ENCODE measurements around the gene IL2RA.

IL2RA gene

GRCh38 chr10:6077071-6077675 is 15.0 kb upstream of the IL2RA start:
- Histone ChIP-seq H3K4me3 (ENCODE audit: low read length) (no peak overlapping the region), H3K4me1 (ENCODE audit: control insufficient read depth, insufficient read depth, low read length) (no peaks in the 10 kb centered on the region), H3K27me3 (ENCODE audit: control insufficient read depth, insufficient read depth, low read length) (no peaks in the 10 kb centered on the region), H3K27ac (ENCODE audit: low read depth, low read length) (no peak overlapping the region), H3K36me3 (ENCODE audit: control insufficient read depth, insufficient read depth, low read length) (no peaks in the 10 kb centered on the region), H3K9ac (ENCODE audit: low read length) (no peak overlapping the region)

GRCh38 chr10:6074489-6075301 is 12.5 kb upstream of the IL2RA start:
- H3K9ac ChIP-seq (ENCODE audit: low read length), result no peak overlapping the region
- no peaks in the 10 kb centered on the region for H3K4me1 ChIP-seq (ENCODE audit: control insufficient read depth, insufficient read depth, low read length)
- no peaks in the 10 kb centered on the region for H3K27me3 ChIP-seq (ENCODE audit: control insufficient read depth, insufficient read depth, low read length)
- no peaks in the 10 kb centered on the region for H3K36me3 ChIP-seq (ENCODE audit: control insufficient read depth, insufficient read depth, low read length)
- no peak overlapping the region for H3K4me3 ChIP-seq (ENCODE audit: low read length)
- H3K27ac ChIP-seq (ENCODE audit: low read depth, low read length), result no peak overlapping the region

- Histone ChIP-seq H3K36me3 (ENCODE audit: control insufficient read depth, insufficient read depth, low read length) (no peaks in the 10 kb centered on the region), H3K9ac (ENCODE audit: low read length) (no peak overlapping the region), H3K27ac (ENCODE audit: low read depth, low read length) (no peak overlapping the region), H3K4me1 (ENCODE audit: control insufficient read depth, insufficient read depth, low read length) (no peaks in the 10 kb centered on the region), H3K27me3 (ENCODE audit: control insufficient read depth, insufficient read depth, low read length) (no peaks in the 10 kb centered on the region), H3K4me3 (ENCODE audit: low read length) (peak overlapping the region; percentile 7)
These were observed 10.2 kb upstream of the IL2RA start for GRCh38 chr10:6072215-6072934.

GRCh38 chr10:6071181-6072175 is 9.3 kb upstream of the IL2RA start:
- no peaks in the 10 kb centered on the region for H3K27me3 ChIP-seq (ENCODE audit: control insufficient read depth, insufficient read depth, low read length)
- no peaks in the 10 kb centered on the region for H3K36me3 ChIP-seq (ENCODE audit: control insufficient read depth, insufficient read depth, low read length)
- no peak overlapping the region for H3K9ac ChIP-seq (ENCODE audit: low read length)
- H3K27ac ChIP-seq (ENCODE audit: low read depth, low read length), result no peak overlapping the region
- no peaks in the 10 kb centered on the region for H3K4me1 ChIP-seq (ENCODE audit: control insufficient read depth, insufficient read depth, low read length)
- no peak overlapping the region for H3K4me3 ChIP-seq (ENCODE audit: low read length)

GRCh38 chr10:6070660-6071059 is 8.5 kb upstream of the IL2RA start:
- H3K4me3 ChIP-seq (ENCODE audit: low read length), result no peak overlapping the region
- H3K9ac ChIP-seq (ENCODE audit: low read length), result no peak overlapping the region
- H3K4me1 ChIP-seq (ENCODE audit: control insufficient read depth, insufficient read depth, low read length), result no peaks in the 10 kb centered on the region
- H3K27me3 ChIP-seq (ENCODE audit: control insufficient read depth, insufficient read depth, low read length), result no peaks in the 10 kb centered on the region
- no peak overlapping the region for H3K27ac ChIP-seq (ENCODE audit: low read depth, low read length)
- no peaks in the 10 kb centered on the region for H3K36me3 ChIP-seq (ENCODE audit: control insufficient read depth, insufficient read depth, low read length)

GRCh38 chr10:6069081-6069931 is 7.1 kb upstream of the IL2RA start:
- Histone ChIP-seq H3K4me1 (ENCODE audit: control insufficient read depth, insufficient read depth, low read length) (no peaks in the 10 kb centered on the region), H3K27me3 (ENCODE audit: control insufficient read depth, insufficient read depth, low read length) (no peaks in the 10 kb centered on the region), H3K9ac (ENCODE audit: low read length) (no peak overlapping the region), H3K36me3 (ENCODE audit: control insufficient read depth, insufficient read depth, low read length) (no peaks in the 10 kb centered on the region), H3K27ac (ENCODE audit: low read depth, low read length) (no peak overlapping the region), H3K4me3 (ENCODE audit: low read length) (no peak overlapping the region)

- no peak overlapping the region for H3K27ac ChIP-seq (ENCODE audit: low read depth, low read length)
- H3K4me1 ChIP-seq (ENCODE audit: control insufficient read depth, insufficient read depth, low read length), result no peaks in the 10 kb centered on the region
- no peak overlapping the region for H3K4me3 ChIP-seq (ENCODE audit: low read length)
These were observed 6.3 kb upstream of the IL2RA start for GRCh38 chr10:6068422-6068821.

GRCh38 chr10:6068006-6068405 is 5.8 kb upstream of the IL2RA start:
- Histone ChIP-seq H3K27me3 (ENCODE audit: control insufficient read depth, insufficient read depth, low read length) (no peaks in the 10 kb centered on the region), H3K4me1 (ENCODE audit: control insufficient read depth, insufficient read depth, low read length) (no peaks in the 10 kb centered on the region), H3K4me3 (ENCODE audit: low read length) (no peak overlapping the region), H3K9ac (ENCODE audit: low read length) (no peak overlapping the region), H3K36me3 (ENCODE audit: control insufficient read depth, insufficient read depth, low read length) (no peaks in the 10 kb centered on the region), H3K27ac (ENCODE audit: low read depth, low read length) (no peak overlapping the region)

More at GRCh38 chr10:6068422-6068821, 6.3 kb upstream of the IL2RA start:
- H3K9ac ChIP-seq (ENCODE audit: low read length), result no peak overlapping the region
- H3K27me3 ChIP-seq (ENCODE audit: control insufficient read depth, insufficient read depth, low read length), result no peaks in the 10 kb centered on the region
- H3K36me3 ChIP-seq (ENCODE audit: control insufficient read depth, insufficient read depth, low read length), result no peaks in the 10 kb centered on the region

- no peaks in the 10 kb centered on the region for H3K27me3 ChIP-seq (ENCODE audit: control insufficient read depth, insufficient read depth, low read length)
- H3K36me3 ChIP-seq (ENCODE audit: control insufficient read depth, insufficient read depth, low read length), result no peaks in the 10 kb centered on the region
- no peak overlapping the region for H3K4me3 ChIP-seq (ENCODE audit: low read length)
- H3K27ac ChIP-seq (ENCODE audit: low read depth, low read length), result no peak overlapping the region
- no peaks in the 10 kb centered on the region for H3K4me1 ChIP-seq (ENCODE audit: control insufficient read depth, insufficient read depth, low read length)
- H3K9ac ChIP-seq (ENCODE audit: low read length), result no peak overlapping the region
These were observed 5.3 kb upstream of the IL2RA start for GRCh38 chr10:6067457-6067856.

GRCh38 chr10:6065835-6066234 is 3.7 kb upstream of the IL2RA start:
- H3K27me3 ChIP-seq (ENCODE audit: control insufficient read depth, insufficient read depth, low read length), result no peaks in the 10 kb centered on the region
- H3K27ac ChIP-seq (ENCODE audit: low read depth, low read length), result peak overlapping the region; percentile 32
- no peak overlapping the region for H3K4me3 ChIP-seq (ENCODE audit: low read length)
- no peak overlapping the region for H3K9ac ChIP-seq (ENCODE audit: low read length)
- no peaks in the 10 kb centered on the region for H3K4me1 ChIP-seq (ENCODE audit: control insufficient read depth, insufficient read depth, low read length)
- no peaks in the 10 kb centered on the region for H3K36me3 ChIP-seq (ENCODE audit: control insufficient read depth, insufficient read depth, low read length)

- no peak overlapping the region for H3K4me3 ChIP-seq (ENCODE audit: low read length)
- no peaks in the 10 kb centered on the region for H3K4me1 ChIP-seq (ENCODE audit: control insufficient read depth, insufficient read depth, low read length)
- H3K36me3 ChIP-seq (ENCODE audit: control insufficient read depth, insufficient read depth, low read length), result no peaks in the 10 kb centered on the region
- no peak overlapping the region for H3K9ac ChIP-seq (ENCODE audit: low read length)
- H3K27ac ChIP-seq (ENCODE audit: low read depth, low read length), result no peak overlapping the region
- H3K27me3 ChIP-seq (ENCODE audit: control insufficient read depth, insufficient read depth, low read length), result no peaks in the 10 kb centered on the region
These were observed 3.2 kb upstream of the IL2RA start for GRCh38 chr10:6065406-6065805.

Data from rectal smooth muscle tissue (tissue), 1 donor.